ENCODE results near the gene DCLRE1B. TPM values are rescaled to one million over a fixed set of nuclear protein-coding genes. Genes with fewer than 3 reads are reported as not detected.

The DCLRE1B gene
- total RNA-seq, 1 experiment from 2014 or later = 6.9 TPM

DNA sequence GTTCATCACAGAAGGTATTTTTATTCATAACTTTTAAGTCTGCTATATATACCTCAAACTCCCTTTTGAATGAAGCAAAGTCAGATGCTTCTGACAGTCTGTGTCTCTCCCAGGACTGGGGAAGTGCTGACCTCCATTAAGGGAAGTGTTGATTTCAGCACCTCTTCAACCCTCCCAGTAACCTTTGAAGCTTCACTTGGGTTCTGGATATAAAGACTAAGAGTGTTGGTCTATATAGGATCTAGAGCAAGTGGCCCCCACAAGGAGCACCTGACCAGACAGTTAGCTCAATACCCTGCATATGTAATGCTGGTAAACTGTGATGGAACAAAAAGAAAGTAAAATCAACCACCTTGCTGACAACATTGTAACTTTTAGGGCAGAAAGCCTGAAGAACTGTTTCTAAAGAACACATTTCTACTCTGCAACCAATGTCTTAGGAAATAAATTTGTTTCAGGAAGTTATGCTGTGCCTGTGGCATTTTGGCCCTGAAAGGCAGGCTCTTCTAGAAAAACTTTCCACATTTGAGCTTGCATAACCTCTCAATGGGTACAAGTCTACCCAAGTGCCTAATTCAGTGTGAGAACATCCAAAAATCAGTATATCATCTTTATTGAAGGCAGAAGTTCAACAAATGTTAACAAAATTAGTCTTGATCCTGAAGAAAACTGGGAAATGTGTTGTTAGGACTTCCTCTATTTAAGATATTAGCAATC is 32.7 kb upstream of the DCLRE1B start:
- Mint-ChIP-seq H3K27me3 (ENCODE audit: insufficient read depth, unreplicated experiment) (no peaks in the 10 kb centered on the region), H3K4me1 (ENCODE audit: low read depth, unreplicated experiment) (no peaks in the 10 kb centered on the region), H3K9me3 (ENCODE audit: unreplicated experiment) (no peaks in the 10 kb centered on the region), H3K4me3 (ENCODE audit: unreplicated experiment) (no peak overlapping the region), H3K27ac (ENCODE audit: unreplicated experiment) (no peak overlapping the region), H3K36me3 (ENCODE audit: insufficient read depth, unreplicated experiment) (no peaks in the 10 kb centered on the region)
- intact Hi-C loops (cut with micrococcal nuclease; ENCODE audit: unreplicated experiment) = no loop called here
- BruUV-seq (replicated peaks) = no TSS peak
- Histone ChIP-seq H3K4me3 (ENCODE audit: low read depth, low read length) (no peak overlapping the region), H3K36me3 (ENCODE audit: control insufficient read depth, insufficient read depth, low read length) (no peaks in the 10 kb centered on the region), H3K4me1 (no peaks in the 10 kb centered on the region), H3K27me3 (replicated peaks; ENCODE audit: control insufficient read depth, insufficient read depth, low read length) (no peaks in the 10 kb centered on the region), H3K9me3 (no peaks in the 10 kb centered on the region)
- ChIA-PET CTCF (no interaction called here), POLR2A (no interaction called here)
- TF ChIP-seq CTCF (IDR thresholded peaks at IDR 0.05; ENCODE audit: insufficient read depth in 1 of 2, low read depth in 1 of 2, low read length in 1 of 2, severe bottlenecking in 1 of 2, unreplicated experiment in 1 of 2) = no peak
- DNase-seq = no peak

- Mint-ChIP-seq H3K4me1 (ENCODE audit: low read depth, unreplicated experiment) (no peaks in the 10 kb centered on the region), H3K27me3 (ENCODE audit: insufficient read depth, unreplicated experiment) (no peaks in the 10 kb centered on the region), H3K36me3 (ENCODE audit: insufficient read depth, unreplicated experiment) (no peaks in the 10 kb centered on the region), H3K4me3 (ENCODE audit: unreplicated experiment) (no peak overlapping the region), H3K27ac (ENCODE audit: unreplicated experiment) (no peak overlapping the region), H3K9me3 (ENCODE audit: unreplicated experiment) (no peaks in the 10 kb centered on the region)
- CTCF ChIA-PET = no interaction called here
- no peaks in the 10 kb centered on the region for H3K4me1 ChIP-seq
- TF ChIP-seq CTCF (IDR thresholded peaks at IDR 0.05; ENCODE audit: insufficient read depth in 1 of 2, low read depth in 1 of 2, low read length in 1 of 2, severe bottlenecking in 1 of 2, unreplicated experiment in 1 of 2) = peak in 1 of 2 experiments; percentile 21
- intact Hi-C loops (cut with micrococcal nuclease; ENCODE audit: unreplicated experiment) = no loop called here
- peak in 1 of 2 experiments; percentile 4 for DNase-seq
- H3K27me3 ChIP-seq (replicated peaks; ENCODE audit: control insufficient read depth, insufficient read depth, low read length) = no peaks in the 10 kb centered on the region
- H3K4me3 ChIP-seq (ENCODE audit: low read depth, low read length) = no peak overlapping the region
- POLR2A ChIA-PET = no interaction called here
- no peaks in the 10 kb centered on the region for H3K9me3 ChIP-seq
- BruUV-seq (replicated peaks) = no TSS peak
- no peaks in the 10 kb centered on the region for H3K36me3 ChIP-seq (ENCODE audit: control insufficient read depth, insufficient read depth, low read length)
These were observed 30.9 kb upstream of the DCLRE1B start for GRCh38 chr1:113874012-113874879.

DNA sequence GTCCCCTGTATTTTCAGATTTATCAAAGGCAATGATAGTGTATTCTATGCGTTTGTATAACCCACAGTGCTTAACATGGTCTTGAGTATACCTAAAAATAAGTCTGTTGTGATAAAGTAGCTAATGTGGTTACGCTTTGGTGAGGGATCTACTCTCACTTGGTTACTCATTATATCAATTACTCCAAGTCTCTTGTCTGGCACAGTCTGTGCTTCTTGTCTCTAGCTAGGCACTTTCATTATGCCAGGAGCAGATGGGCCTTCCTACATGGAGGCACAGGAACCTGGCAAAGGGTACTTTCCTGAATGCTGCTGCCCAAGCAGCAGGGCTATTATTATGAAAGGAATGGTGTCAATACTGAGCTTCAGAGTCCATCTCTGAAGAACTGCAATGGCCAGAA is 29.4 kb upstream of the DCLRE1B start:
- no peaks in the 10 kb centered on the region for H3K4me1 ChIP-seq
- no peak for DNase-seq
- TF ChIP-seq CTCF (IDR thresholded peaks at IDR 0.05; ENCODE audit: insufficient read depth in 1 of 2, low read depth in 1 of 2, low read length in 1 of 2, severe bottlenecking in 1 of 2, unreplicated experiment in 1 of 2) = no peak
- Mint-ChIP-seq H3K27ac (ENCODE audit: unreplicated experiment) (no peak overlapping the region), H3K4me3 (ENCODE audit: unreplicated experiment) (no peak overlapping the region), H3K27me3 (ENCODE audit: insufficient read depth, unreplicated experiment) (no peaks in the 10 kb centered on the region), H3K9me3 (ENCODE audit: unreplicated experiment) (no peaks in the 10 kb centered on the region), H3K36me3 (ENCODE audit: insufficient read depth, unreplicated experiment) (no peaks in the 10 kb centered on the region), H3K4me1 (ENCODE audit: low read depth, unreplicated experiment) (no peaks in the 10 kb centered on the region)
- POLR2A ChIA-PET = no interaction called here
- intact Hi-C loops (cut with micrococcal nuclease; ENCODE audit: unreplicated experiment) = no loop called here
- no peaks in the 10 kb centered on the region for H3K27me3 ChIP-seq (replicated peaks; ENCODE audit: control insufficient read depth, insufficient read depth, low read length)
- CTCF ChIA-PET = no interaction called here
- no peaks in the 10 kb centered on the region for H3K36me3 ChIP-seq (ENCODE audit: control insufficient read depth, insufficient read depth, low read length)
- H3K4me3 ChIP-seq (ENCODE audit: low read depth, low read length) = no peak overlapping the region
- no TSS peak for BruUV-seq (replicated peaks)
- H3K9me3 ChIP-seq = no peaks in the 10 kb centered on the region

All from Caco-2 (cell line).